HCT116 (cell line): Measurements from ENCODE around the gene TMEM242.

Source experiments
- EGR1 ChIP-seq: IDR thresholded peaks from 2 replicates; pipeline ENCODE4 v1.6.1; 2012; ENCODE audit warnings: low read depth
- EZH2 ChIP-seq: fragments of 200-600 bp; sonication (generic); IDR thresholded peaks from 2 replicates; pipeline ENCODE4 v1.6.1; 2017; ENCODE audit warnings: antibody characterized with exemption, mixed run types
- FOSL1 ChIP-seq: IDR thresholded peaks from 2 replicates; pipeline ENCODE4 v1.6.1; 2012; ENCODE audit warnings: low read depth
- JUND ChIP-seq: IDR thresholded peaks from 2 replicates; pipeline ENCODE4 v1.6.1; 2012
- POLR2A ChIP-seq: IDR thresholded peaks from 2 replicates; pipeline ENCODE4 v1.7.0; 2011; ENCODE audit warnings: borderline replicate concordance; ENCODE audit not compliant: insufficient read depth, insufficient read length; ENCODE audit errors: extremely low read depth
- POLR2AphosphoS5 ChIP-seq: IDR thresholded peaks from 2 replicates; pipeline ENCODE4 v1.6.1; 2011; ENCODE audit warnings: mild to moderate bottlenecking, low read depth, low read length, moderate library complexity
- SP1 ChIP-seq: IDR thresholded peaks from 2 replicates; pipeline ENCODE4 v1.6.1; 2012; ENCODE audit warnings: low read depth
- ZFX ChIP-seq: fragments of 450-650 bp; IDR thresholded peaks from 2 replicates; pipeline ENCODE4 v1.6.1; 2017
- TF ChIP-seq, protein P1 (sequence below), 3 experiments: fragments of 200-600 bp in 1 of 3; sonication (generic) in 1 of 3; IDR thresholded peaks in 2 of 3; conservative IDR thresholded peaks in 1 of 3; 2 replicates each; pipeline ENCODE4 v1.5.1; 2012 to 2017; ENCODE audit warnings: low read depth in 2 of 3, low read length in 2 of 3, antibody characterized with exemption in 1 of 3, borderline replicate concordance in 1 of 3, control low read depth in 1 of 3, mild to moderate bottlenecking in 1 of 3, mixed read lengths in 1 of 3, mixed run types in 1 of 3, moderate library complexity in 1 of 3; ENCODE audit not compliant: insufficient read depth in 1 of 3
- TF ChIP-seq, protein P2 (sequence below): IDR thresholded peaks from 2 replicates; pipeline ENCODE4 v1.6.1; 2012; ENCODE audit warnings: low read depth
- TF ChIP-seq, protein P3 (sequence below): IDR thresholded peaks from 2 replicates; pipeline ENCODE4 v1.6.1; 2012

DNA sequence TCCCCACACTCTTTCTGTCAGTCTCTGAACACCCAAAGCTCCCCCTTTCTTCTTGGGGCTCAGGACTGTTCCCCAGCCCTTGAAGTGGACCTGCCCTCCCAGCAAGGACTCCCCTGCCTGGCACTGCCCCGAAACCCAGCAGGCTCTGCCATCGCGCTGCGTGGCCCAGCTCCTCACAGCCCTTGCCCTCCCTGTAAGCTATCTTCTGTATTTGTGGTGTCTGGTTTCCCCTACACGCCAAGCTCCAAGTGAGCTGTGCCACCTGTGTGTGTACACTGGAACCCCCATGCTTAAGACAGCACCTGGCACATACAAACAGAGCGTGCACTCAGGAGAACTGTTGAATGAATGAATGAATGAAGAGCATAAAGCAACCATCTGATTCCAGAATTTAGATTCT is 57.7 kb downstream of the TMEM242 start:
- TF ChIP-seq, protein P1, sequence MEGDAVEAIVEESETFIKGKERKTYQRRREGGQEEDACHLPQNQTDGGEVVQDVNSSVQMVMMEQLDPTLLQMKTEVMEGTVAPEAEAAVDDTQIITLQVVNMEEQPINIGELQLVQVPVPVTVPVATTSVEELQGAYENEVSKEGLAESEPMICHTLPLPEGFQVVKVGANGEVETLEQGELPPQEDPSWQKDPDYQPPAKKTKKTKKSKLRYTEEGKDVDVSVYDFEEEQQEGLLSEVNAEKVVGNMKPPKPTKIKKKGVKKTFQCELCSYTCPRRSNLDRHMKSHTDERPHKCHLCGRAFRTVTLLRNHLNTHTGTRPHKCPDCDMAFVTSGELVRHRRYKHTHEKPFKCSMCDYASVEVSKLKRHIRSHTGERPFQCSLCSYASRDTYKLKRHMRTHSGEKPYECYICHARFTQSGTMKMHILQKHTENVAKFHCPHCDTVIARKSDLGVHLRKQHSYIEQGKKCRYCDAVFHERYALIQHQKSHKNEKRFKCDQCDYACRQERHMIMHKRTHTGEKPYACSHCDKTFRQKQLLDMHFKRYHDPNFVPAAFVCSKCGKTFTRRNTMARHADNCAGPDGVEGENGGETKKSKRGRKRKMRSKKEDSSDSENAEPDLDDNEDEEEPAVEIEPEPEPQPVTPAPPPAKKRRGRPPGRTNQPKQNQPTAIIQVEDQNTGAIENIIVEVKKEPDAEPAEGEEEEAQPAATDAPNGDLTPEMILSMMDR (IDR thresholded peaks at IDR 0.05 in 2 of 3, conservative IDR thresholded peaks at IDR 0.05 in 1 of 3; ENCODE audit: borderline replicate concordance in 1 of 3, insufficient read depth in 1 of 3, low read depth in 2 of 3, low read length in 2 of 3), result no peak
- TF ChIP-seq FOSL1 (no peak), SP1 (no peak), JUND (no peak), POLR2AphosphoS5 (no peak), ZFX (no peak), POLR2A (no peak), EGR1 (no peak), EZH2 (no peak)
- TF ChIP-seq, protein P2, sequence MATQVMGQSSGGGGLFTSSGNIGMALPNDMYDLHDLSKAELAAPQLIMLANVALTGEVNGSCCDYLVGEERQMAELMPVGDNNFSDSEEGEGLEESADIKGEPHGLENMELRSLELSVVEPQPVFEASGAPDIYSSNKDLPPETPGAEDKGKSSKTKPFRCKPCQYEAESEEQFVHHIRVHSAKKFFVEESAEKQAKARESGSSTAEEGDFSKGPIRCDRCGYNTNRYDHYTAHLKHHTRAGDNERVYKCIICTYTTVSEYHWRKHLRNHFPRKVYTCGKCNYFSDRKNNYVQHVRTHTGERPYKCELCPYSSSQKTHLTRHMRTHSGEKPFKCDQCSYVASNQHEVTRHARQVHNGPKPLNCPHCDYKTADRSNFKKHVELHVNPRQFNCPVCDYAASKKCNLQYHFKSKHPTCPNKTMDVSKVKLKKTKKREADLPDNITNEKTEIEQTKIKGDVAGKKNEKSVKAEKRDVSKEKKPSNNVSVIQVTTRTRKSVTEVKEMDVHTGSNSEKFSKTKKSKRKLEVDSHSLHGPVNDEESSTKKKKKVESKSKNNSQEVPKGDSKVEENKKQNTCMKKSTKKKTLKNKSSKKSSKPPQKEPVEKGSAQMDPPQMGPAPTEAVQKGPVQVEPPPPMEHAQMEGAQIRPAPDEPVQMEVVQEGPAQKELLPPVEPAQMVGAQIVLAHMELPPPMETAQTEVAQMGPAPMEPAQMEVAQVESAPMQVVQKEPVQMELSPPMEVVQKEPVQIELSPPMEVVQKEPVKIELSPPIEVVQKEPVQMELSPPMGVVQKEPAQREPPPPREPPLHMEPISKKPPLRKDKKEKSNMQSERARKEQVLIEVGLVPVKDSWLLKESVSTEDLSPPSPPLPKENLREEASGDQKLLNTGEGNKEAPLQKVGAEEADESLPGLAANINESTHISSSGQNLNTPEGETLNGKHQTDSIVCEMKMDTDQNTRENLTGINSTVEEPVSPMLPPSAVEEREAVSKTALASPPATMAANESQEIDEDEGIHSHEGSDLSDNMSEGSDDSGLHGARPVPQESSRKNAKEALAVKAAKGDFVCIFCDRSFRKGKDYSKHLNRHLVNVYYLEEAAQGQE, result no peak
- TF ChIP-seq, protein P3, sequence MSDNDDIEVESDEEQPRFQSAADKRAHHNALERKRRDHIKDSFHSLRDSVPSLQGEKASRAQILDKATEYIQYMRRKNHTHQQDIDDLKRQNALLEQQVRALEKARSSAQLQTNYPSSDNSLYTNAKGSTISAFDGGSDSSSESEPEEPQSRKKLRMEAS, result no peak
